Tibial nerve (tissue), 4 donors: ENCODE measurements around the gene LTBP1. TPM values are rescaled to one million over a fixed set of nuclear protein-coding genes. Genes with fewer than 3 reads are reported as not detected.

Source experiments
- DNase-seq, 2 donors: peaks; one replicate each; pipeline ENCODE4 v3.0.0-alpha.2; 2019; ENCODE audit warnings: low spot score in 2 of 2
- H3K27ac ChIP-seq, 4 donors: fragments of 200-600 bp; sonication (generic) in 3 of 4; one replicate each; pipeline ENCODE4 v1.5.1; 2017 to 2019; ENCODE audit warnings: mild to moderate bottlenecking in 1 of 4
- H3K27me3 ChIP-seq, 2 donors: fragments of 200-600 bp; sonication (generic) in 1 of 2; one replicate each; pipeline versions ENCODE4 v1.5.1 to v1.6.0; 2017 to 2019
- H3K36me3 ChIP-seq, 3 donors: fragments of 200-600 bp; sonication (generic); one replicate each; pipeline ENCODE4 v1.5.1; 2018 to 2019
- H3K4me1 ChIP-seq, 4 donors: fragments of 200-600 bp; sonication (generic) in 3 of 4; one replicate each; pipeline ENCODE4 v1.5.1; 2017 to 2019
- H3K4me3 ChIP-seq, 4 donors: fragments of 200-600 bp; sonication (generic) in 3 of 4; one replicate each; pipeline ENCODE4 v1.5.1; 2017 to 2019; ENCODE audit warnings: mild to moderate bottlenecking in 1 of 4, moderate library complexity in 1 of 4
- H3K9me3 ChIP-seq, 4 donors: fragments of 200-600 bp; sonication (generic) in 3 of 4; one replicate each; pipeline ENCODE4 v1.5.1; 2017 to 2019
- EP300 ChIP-seq, 2 donors: sonication (generic); formaldehyde crosslinking; IDR thresholded peaks; one replicate each; pipeline ENCODE4 v1.6.1; 2017; ENCODE audit warnings: antibody characterized with exemption in 2 of 2, mild to moderate bottlenecking in 1 of 2
- POLR2A ChIP-seq, 2 donors: fragments of 450-650 bp; IDR thresholded peaks; one replicate each; pipeline ENCODE4 v1.6.1; 2017; ENCODE audit warnings: antibody characterized with exemption in 2 of 2, mild to moderate bottlenecking in 2 of 2, moderate library complexity in 2 of 2
- WGBS, 2 donors: methylation state at CpG; one replicate each; pipeline ENCODE4 v1.1.5; 2018; 5-methylcytosine and 5-hydroxymethylcytosine counted together
- total RNA-seq, 4 donors: library from RNA; depleted of rRNA; stranded (reverse); fragments of >200 nt; gene quantifications; one replicate each; pipeline ENCODE4 v1.1.0, GENCODE V29; 2016
- TF ChIP-seq, protein P1 (sequence below), 5 experiments: fragments of 200-600 bp in 3 of 5; fragments of 450-650 bp in 2 of 5; sonication (generic) in 3 of 5; IDR thresholded peaks; one replicate each; pipeline ENCODE4 v1.5.1; 2016 to 2019; ENCODE audit warnings: antibody characterized with exemption in 5 of 5, mild to moderate bottlenecking in 3 of 5, moderate library complexity in 2 of 5

Gene LTBP1
- total RNA-seq, 4 donors from 2014 or later: 29.4 to 89.8 (median 50.6) TPM

DNA sequence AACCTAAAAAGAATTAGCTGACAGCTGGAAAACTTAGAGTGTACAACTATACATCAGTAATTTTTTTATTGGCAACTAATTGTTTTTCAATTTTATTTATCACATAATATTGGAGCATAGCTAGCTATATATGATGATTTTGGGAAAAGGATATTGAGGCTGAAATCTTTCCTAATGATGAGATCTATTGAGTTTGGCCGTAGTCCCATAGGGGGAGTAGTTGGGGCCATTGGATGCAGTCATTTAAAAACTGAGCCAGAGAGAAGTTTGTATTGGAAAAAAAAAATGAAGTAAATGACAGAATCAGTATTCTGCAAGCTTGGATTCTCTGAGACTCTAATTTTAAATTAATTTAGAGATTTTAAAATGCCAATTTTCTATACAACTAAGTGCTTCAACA, 179.8 kb downstream of the LTBP1 start:
- no peak for DNase-seq
- no peaks in the 10 kb centered on the region for H3K36me3 ChIP-seq
- H3K27ac ChIP-seq: no peak overlapping the region
- TF ChIP-seq, protein P1, sequence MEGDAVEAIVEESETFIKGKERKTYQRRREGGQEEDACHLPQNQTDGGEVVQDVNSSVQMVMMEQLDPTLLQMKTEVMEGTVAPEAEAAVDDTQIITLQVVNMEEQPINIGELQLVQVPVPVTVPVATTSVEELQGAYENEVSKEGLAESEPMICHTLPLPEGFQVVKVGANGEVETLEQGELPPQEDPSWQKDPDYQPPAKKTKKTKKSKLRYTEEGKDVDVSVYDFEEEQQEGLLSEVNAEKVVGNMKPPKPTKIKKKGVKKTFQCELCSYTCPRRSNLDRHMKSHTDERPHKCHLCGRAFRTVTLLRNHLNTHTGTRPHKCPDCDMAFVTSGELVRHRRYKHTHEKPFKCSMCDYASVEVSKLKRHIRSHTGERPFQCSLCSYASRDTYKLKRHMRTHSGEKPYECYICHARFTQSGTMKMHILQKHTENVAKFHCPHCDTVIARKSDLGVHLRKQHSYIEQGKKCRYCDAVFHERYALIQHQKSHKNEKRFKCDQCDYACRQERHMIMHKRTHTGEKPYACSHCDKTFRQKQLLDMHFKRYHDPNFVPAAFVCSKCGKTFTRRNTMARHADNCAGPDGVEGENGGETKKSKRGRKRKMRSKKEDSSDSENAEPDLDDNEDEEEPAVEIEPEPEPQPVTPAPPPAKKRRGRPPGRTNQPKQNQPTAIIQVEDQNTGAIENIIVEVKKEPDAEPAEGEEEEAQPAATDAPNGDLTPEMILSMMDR (IDR thresholded peaks at IDR 0.05): no peak
- TF ChIP-seq EP300 (IDR thresholded peaks at IDR 0.05) (no peak), POLR2A (IDR thresholded peaks at IDR 0.05) (no peak)
- H3K9me3 ChIP-seq: no peaks in the 10 kb centered on the region
- WGBS, 2 donors: 81 to 85% methylated on average over 1 of the region's 1 CpG
- H3K27me3 ChIP-seq: no peaks in the 10 kb centered on the region
- H3K4me3 ChIP-seq: no peak overlapping the region
- peaks cover 0 to 11% (median 0%) of the 10 kb centered on the region in 4 donors for H3K4me1 ChIP-seq

DNA sequence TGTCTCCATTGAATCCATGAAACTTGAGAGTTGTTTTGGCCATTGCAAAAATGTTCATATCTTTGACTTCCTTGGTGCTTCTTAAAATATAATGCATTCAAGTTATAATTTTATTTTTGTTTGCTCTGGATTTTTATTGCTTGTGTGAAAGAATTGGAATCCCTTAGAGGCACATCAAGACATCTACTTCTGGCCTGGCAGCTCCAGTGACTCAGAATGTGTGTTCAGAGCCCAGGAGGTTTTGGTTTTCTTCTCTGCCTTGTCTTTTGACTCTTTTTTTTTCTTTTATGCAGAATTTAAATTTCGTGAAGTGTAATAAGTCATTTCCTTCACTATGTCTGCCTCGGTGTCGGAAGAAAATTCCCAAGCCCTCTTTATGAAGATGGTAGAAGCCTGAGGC, 180.2 kb downstream of the LTBP1 start:
- no peak overlapping the region for H3K4me3 ChIP-seq
- 45 to 70% methylated on average over 3 of the region's 3 CpGs for WGBS, 2 donors
- H3K9me3 ChIP-seq: no peaks in the 10 kb centered on the region
- H3K4me1 ChIP-seq: peaks cover 0 to 11% (median 0%) of the 10 kb centered on the region in 4 donors
- H3K27ac ChIP-seq: peak overlapping the region in 1 of 4 donors; percentile 0
- TF ChIP-seq, protein P1 (IDR thresholded peaks at IDR 0.05): no peak
- TF ChIP-seq POLR2A (IDR thresholded peaks at IDR 0.05) (no peak), EP300 (IDR thresholded peaks at IDR 0.05) (no peak)
- no peaks in the 10 kb centered on the region for H3K36me3 ChIP-seq
- no peak for DNase-seq
- no peaks in the 10 kb centered on the region for H3K27me3 ChIP-seq

GRCh38 chr2:33129263-33130053, 182.7 kb downstream of the LTBP1 start:
- no peaks in the 10 kb centered on the region for H3K36me3 ChIP-seq
- no peaks in the 10 kb centered on the region for H3K9me3 ChIP-seq
- peak overlapping the region in 1 of 4 donors; percentile 13 for H3K27ac ChIP-seq
- no peak for DNase-seq
- no peak overlapping the region for H3K4me3 ChIP-seq
- H3K27me3 ChIP-seq: no peaks in the 10 kb centered on the region
- TF ChIP-seq, protein P1 (IDR thresholded peaks at IDR 0.05): no peak
- no peak for TF ChIP-seq POLR2A (IDR thresholded peaks at IDR 0.05)
- peaks cover 0 to 25% (median 6%) of the 10 kb centered on the region in 4 donors for H3K4me1 ChIP-seq
- 92 to 93% methylated on average over 7 of the region's 7 CpGs for WGBS, 2 donors

DNA sequence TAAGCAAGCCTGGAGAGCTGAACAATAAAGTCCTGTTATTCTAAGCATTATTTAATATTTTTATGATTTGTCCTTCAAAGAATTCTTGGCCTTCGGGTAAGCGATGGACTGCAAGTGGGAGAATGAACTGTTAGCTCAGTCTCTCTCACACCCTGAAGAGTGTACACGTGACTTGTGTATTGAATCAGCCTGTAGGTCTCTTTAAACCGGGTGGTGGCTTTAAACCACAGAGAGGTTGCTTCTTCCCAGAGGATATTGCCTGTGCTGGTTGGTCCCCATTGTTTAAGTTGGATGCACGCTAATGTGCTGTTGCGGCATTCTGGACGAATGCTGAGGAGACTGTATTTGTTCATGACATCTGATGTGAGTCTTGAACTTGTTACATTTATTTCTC, 183.3 kb downstream of the LTBP1 start:
- Histone ChIP-seq H3K4me3 (no peak overlapping the region), H3K4me1 (peaks cover 0 to 31% (median 6%) of the 10 kb centered on the region in 4 donors), H3K9me3 (no peaks in the 10 kb centered on the region), H3K36me3 (no peaks in the 10 kb centered on the region), H3K27ac (no peak overlapping the region), H3K27me3 (no peaks in the 10 kb centered on the region)
- 72 to 75% methylated on average over 7 of the region's 7 CpGs for WGBS, 2 donors
- no peak for DNase-seq
- TF ChIP-seq EP300 (IDR thresholded peaks at IDR 0.05) (no peak), POLR2A (IDR thresholded peaks at IDR 0.05) (no peak)
- TF ChIP-seq, protein P1 (IDR thresholded peaks at IDR 0.05): no peak

DNA sequence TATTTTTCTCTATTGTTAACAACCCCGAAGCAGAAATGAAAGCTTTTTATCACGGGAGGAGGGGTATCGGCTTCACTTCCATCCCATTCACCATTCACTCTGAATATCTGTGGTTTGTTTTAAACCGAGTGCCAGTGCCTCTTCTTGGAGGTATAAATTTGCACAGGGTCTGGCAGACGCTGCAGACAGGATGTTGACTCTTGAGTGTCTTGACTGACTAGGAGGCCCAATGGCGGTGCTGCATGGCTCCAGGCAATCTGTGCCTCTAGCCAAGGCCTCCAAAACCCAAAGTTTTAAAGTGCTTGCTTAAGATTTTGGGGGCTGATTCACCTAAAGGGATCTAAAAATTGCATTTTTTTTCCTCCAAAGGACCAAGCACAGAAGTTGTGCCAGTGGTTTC, 183.8 kb downstream of the LTBP1 start:
- Histone ChIP-seq H3K27me3 (no peaks in the 10 kb centered on the region), H3K36me3 (no peaks in the 10 kb centered on the region), H3K4me3 (no peak overlapping the region), H3K4me1 (peaks cover 0 to 35% (median 6%) of the 10 kb centered on the region in 4 donors), H3K9me3 (no peaks in the 10 kb centered on the region), H3K27ac (no peak overlapping the region)
- no peak for DNase-seq
- TF ChIP-seq, protein P1 (IDR thresholded peaks at IDR 0.05): no peak
- TF ChIP-seq EP300 (IDR thresholded peaks at IDR 0.05) (no peak), POLR2A (IDR thresholded peaks at IDR 0.05) (no peak)
- 59 to 69% methylated on average over 5 to 6 of the region's 6 CpGs for WGBS, 2 donors
